Stimulated activated CD8-positive, alpha-beta memory T cell treated with anti-CD3 and anti-CD28 coated beads, Interleukin-12 subunit alpha, Interleukin-12 subunit beta, amount 100 ng/mL, for 1 hour (primary cell): ENCODE results near the gene EIF5A2.
A peak's percentile ranks its signal among the peaks of the same experiment; 100 is the strongest.
"Not testable (repeated sequence)": the region's sequence is repeated elsewhere in the genome, so short reads cannot be mapped to it uniquely, and the experiment has no call there.

ENCODE experiments used
- DNase-seq: peaks from one replicate; pipeline ENCODE4 v3.0.0-alpha.2; 2020; ENCODE audit warnings: low read depth

The EIF5A2 gene

DNA sequence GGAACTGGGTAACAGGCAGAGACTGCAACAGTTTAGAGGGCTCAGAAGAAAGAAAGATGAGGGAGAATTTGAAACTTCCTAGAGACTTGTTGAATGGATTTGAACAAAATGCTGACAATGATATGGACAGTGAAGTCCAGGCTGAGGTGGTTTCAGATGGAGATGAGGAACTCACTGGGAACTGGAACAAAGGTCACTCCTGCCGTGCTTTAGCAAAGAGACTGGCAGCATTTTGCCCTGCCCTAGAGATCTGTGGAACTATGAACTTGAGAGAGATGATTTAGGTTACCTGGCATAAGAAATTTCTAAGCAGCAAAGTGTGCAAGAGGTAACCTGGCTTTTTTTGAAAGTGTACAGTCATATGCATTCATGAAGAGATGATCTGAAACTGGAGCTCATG, 11.7 kb downstream of the EIF5A2 start:
- DNase-seq: no peak

DNA sequence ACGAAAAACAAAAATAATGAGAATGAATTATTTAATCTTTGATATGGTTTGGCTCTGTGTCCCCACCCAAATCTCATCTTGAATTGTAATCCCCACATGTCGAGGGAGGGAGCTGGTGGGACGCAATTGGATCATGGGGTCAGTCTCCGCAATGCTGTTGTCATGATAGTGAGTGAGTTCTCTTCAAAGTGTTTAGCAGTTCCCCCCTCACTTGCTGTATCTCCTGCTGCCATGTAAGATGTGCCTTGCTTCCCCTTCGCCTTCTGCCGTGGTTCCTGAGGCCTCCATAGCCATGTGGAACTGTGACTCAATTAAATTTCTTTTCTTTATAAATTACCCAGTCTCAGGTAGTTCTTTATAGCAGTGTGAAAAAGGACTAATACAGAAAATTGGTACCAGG, 12.1 kb downstream of the EIF5A2 start:
- DNase-seq: not testable (repeated sequence)

DNA sequence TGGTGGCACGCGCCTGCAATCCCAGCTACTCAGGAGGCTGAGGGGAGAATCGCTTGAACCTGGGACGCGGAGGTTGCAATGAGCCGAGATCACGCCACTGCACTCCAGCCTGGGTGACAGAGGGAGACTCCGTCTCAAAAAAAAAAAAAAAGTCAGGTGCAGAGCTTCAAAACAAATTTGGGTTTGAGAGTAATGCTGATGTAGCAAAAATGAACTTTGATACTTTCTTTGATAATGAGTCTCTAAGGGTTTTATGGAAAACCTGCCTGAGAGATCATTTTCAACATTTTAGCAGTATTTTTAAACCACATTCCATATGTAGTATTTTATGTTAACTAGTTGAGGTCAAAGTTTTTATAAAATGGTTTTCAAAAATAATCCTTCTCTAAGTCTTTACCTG, 14.5 kb downstream of the EIF5A2 start:
- DNase-seq: no peak

DNA sequence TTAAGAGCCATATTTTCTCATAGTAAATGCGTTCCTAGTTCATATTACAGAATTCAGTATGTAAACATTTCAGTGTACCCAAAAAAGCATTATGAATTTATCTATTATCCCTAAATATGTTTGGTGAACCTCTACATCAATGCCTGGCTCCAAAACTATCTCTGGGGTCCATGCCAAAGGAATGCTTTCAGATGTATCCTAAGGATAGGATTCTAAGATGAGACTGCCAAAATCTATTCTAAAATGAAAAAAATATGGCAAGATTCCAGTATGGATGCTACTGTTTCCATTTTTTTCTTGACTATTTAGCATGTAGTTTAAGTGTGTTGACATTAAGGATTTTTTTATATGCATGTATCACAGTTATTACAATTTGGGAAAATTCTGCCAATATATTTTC, 18.8 kb downstream of the EIF5A2 start:
- no peak for DNase-seq

DNA sequence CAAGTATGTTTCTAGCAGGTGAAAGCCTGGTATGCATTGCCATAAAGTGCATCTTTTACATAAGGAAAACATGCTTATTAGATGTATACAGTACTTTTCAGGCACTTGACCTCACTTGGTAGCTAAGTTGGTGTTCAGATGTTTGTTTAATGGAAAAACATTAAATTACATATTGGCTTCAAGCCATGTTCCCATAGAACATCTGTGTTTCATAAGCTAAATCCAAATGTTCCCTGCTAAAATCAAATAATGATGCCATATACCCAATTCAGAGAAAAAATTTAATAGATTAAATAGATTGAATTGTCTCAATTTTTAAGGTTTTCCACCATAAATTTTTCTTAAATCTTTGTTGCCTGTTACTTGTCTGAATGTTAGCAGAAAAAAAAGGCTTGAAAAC, 19.3 kb downstream of the EIF5A2 start:
- no peak for DNase-seq

DNA sequence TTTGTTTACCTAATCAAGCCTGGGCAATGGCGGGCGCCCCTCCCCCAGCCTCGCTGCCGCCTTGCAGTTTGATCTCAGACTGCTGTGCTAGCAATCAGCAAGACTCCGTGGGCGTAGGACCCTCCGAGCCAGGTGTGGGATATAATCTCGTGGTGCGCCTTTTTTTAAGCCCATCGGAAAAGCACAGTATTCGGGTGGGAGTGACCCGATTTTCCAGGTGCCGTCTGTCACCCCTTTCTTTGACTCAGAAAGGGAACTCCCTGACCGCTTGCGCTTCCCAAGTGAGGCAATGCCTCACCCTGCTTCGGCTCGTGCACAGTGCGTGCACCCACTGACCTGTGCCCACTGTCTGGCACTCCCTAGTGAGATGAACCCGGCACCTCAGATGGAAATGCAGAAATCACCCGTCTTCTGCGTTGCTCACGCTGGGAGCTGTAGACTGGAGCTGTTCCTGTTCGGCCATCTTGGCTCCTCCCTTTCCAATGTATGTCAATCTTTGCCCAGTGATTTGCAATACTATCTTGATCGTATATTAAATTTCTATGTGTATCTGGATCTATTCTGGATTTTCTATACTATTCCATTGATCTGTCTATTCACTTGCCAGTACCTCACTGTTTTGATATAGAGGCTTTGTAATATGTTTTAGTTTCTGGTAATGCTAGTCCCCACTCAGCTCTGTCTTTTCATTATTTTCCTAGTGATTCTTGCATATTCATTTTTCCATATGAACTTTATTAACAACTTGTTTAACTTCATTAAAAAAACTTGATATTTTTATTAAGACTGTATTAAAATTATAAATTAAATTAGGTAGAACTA, 24.1 kb downstream of the EIF5A2 start:
- not testable (repeated sequence) for DNase-seq

DNA sequence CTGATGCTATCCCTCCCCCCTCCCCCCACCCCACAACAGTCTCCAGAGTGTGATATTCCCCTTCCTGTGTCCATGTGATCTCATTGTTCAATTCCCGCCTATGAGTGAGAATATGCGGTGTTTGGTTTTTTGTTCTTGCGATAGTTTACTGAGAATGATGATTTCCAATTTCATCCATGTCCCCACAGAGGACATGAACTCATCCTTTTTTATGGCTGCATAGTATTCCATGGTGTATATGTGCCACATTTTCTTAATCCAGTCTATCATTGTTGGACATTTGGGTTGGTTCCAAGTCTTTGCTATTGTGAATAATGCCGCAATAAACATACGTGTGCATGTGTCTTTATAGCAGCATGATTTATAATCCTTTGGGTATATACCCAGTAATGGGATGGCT, 29.7 kb downstream of the EIF5A2 start:
- not testable (repeated sequence) for DNase-seq

DNA sequence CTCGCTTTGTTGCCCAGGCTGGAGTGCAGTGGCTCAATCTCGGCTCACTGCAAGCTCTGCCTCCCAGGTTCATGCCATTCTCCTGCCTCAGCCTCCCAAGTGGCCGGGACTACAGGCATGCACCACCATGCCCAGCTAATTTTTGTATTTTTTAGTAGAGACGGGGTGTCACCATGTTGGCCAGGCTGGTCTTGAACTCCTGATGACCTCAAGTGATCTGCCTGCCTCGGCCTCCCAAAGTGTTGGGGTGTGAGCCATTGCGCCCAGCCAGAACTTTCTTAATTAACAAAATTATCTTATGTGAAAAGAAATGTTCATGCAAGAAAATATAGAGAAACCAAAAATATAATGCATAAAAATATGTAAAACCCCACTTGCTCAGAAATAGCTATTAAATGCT, 31.1 kb downstream of the EIF5A2 start:
- DNase-seq: not testable (repeated sequence)

DNA sequence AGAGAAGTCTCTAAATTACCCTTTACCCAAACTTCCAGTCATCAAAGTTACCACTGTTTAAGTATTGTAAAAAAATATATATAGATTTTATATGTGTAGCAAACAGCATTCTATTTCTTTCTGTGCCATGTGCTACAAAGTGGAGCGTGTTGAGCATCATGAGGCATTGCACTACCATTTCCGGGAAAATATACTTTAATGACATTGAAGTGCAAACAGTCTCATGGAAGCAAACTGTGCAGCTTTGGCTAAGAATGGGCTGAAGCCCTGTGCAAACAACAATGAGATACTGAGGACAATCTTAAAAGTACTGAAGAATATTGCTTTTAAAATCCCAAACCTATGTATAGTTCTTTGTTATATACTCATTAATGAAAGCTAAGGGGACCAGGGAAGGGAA, 31.9 kb downstream of the EIF5A2 start:
- DNase-seq: no peak

DNA sequence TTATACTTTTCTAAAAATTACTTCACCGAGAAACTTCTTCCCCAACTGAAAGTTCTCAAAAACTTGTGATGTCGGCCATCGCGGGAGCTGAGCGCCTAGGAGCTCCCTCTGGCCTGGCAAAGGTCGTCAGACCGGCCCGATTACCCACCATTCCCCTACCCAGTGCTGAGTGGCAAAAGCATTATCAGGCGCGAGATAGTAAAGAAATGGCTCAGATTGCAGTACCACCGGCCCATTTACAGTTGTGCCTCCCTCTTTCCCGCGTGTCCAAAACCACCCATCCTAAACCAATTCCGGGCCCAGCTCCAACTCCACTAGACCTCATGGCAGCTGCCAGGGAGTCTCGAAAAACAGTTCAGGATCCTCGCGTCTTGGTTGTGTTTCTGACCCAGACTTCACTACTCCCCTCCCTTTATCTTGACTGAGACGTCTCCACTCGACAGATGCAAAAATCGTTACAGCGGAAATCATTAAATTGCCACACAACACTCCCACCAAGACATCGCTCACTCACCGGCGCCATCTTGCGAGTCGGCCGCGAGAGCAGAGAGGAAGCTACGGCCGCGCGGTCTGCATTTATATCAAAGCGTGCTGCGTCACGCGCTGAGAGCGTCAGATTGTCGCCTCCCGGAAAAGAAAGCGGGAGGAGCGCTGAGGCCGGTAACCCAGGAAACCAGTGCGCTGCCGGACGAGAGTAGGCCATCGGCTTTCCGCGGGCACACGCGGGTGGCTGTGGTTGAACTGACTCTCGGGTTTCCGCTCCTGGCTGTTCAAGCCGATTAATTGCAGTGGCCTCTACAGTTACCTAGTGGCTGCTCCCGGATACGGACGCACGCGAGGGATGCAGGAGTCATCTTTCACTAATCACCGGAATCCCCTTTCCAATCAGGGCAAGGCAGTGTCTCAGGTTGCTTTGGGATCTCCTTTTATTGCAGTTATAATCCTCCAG, 38.5 kb downstream of the EIF5A2 start, which contains the start of gene RPL22L1:
RPL22L1 (minus strand) TSS at position 551 of the 949 bp plus-strand sequence; CDS start at position 523, 28 bp downstream.
- DNase-seq: peak; percentile 85

DNA sequence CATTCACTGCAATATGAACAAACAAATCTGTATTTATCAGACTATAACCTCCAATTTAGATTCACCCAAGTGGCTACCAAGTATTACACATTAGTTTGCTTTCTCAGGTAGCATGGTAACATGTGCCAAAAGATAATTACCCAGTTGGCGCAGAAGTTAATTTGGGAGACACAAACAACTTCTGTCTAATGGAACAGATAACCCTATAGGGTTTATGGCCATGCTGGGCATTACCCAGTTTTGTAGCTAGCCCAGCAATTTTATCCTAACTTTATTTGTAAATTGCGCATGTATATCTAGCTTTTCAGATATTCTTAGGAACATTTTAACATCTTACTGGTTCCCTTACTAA, 39.2 kb downstream of the EIF5A2 start:
- no peak for DNase-seq

DNA sequence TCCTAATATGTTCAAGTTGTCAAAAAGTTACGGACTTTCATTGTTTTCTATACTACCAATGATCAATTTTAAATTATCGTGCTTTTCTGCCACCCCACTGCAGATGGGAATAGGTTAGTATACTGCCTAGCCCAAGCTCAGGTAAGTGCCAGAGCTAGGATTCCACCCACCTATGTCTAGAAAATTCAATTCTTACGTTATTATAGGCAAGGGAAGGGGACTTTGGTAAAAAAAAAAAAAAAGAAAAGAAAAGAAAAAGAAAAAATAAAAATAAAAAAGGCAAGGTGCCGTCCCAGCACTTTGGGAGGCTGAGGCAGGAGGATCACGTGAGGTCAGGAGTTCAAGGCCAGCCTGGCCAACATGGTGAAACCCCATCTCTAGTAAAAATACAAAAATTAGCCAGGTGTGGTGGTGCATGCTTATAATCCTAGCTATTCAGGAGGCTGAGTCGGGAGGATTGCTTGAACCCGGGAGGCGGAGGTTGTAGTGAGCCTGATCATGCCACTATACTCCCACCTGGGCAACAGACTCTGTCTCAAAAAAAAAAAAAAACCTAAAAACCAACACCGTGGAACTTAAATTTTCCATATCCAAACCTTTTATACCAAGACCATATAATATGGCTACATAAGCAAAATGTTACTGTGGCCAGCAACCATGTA, 39.7 kb downstream of the EIF5A2 start:
- no peak for DNase-seq

DNA sequence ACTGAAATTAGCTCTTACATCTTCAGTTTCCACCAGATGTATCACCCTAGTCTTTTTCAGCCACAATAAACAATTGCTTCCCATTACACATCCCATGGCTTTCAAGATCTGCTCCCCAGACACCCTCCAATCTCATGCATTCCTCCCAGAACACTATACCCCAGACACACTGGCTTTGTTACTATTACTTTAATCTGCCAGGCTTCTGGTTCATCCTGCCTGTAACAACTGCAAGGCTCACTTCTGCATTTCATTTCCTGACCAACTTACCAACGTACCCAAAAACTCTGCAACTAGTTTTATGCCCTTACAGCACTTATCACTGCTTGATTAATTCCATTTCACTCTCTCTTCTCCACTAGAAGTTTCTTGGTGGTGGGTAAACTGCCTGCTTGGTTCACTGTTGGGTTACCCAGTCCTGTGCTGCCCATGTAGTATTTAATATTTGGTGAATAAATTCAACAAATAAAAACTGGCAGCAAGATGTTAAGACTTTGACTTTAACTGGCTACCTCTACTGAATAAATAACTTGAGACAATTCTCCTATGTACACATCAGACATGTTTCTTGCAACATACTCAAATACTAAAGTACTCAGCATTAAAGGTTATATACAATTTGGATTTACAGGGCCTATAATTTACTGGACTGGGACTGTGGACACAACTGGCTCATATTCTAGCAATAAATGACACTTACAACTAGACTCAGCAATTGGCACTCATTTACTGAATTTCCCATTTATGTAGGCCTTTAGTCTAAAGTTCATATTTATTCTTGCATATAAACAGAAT, 41.1 kb downstream of the EIF5A2 start:
- no peak for DNase-seq

DNA sequence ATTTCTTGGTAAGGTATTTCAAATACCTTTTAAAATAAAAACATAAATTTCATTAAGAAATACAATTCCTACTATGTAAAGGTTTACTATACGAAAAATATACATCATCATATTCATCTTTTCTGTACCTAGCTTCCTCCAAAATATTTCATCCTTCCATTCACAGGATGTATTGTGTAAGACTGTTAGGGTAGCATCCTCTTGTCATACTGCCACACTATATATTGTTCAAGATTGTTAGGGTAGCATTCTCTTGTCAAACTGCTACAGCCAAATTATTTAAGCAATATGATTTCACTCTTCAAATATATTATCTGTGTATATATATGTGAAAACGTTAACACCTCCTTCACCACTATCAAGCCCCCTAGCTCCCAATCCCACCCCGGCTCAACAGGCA, 41.9 kb downstream of the EIF5A2 start:
- no peak for DNase-seq

DNA sequence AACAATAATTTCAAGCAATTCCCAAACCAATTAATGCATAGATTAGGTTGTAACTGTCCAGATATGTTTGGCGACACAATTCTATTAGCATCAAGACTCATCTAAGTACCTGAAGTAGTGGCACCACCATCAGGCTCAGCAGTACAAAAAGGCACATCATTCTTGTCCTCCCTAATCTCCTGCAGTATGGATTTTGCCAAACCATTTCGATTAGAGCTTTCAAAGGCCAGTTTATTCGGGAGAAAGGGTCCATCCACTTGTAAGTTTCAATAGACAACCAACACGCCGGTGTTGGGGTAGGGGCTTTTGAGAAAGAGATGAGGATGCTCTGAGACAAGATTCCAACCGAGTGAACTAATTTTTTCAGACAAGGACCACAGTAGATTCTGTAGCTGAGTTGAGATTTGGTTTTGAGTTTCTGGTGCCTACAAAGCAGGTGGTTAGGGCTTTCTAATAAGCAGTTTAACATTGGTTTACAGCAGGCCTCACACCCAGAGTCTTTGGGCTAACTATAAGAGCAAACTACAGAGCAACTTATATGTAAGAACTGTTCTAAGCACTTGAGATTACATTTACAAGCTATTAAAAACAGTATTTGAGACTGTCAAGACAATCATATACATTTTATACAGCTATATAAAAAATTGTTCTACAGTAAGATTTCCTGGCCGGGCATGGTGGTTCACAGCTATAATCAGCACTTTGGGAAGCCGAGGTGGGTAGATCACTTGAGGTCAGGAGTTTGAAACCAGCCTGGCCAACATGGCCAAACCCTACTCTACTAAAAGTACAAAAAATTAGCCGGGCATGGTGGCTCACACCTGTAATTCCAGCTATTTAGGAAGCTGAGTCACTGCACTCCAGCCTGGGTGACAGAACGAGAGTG, 43.0 kb downstream of the EIF5A2 start:
- DNase-seq: no peak

DNA sequence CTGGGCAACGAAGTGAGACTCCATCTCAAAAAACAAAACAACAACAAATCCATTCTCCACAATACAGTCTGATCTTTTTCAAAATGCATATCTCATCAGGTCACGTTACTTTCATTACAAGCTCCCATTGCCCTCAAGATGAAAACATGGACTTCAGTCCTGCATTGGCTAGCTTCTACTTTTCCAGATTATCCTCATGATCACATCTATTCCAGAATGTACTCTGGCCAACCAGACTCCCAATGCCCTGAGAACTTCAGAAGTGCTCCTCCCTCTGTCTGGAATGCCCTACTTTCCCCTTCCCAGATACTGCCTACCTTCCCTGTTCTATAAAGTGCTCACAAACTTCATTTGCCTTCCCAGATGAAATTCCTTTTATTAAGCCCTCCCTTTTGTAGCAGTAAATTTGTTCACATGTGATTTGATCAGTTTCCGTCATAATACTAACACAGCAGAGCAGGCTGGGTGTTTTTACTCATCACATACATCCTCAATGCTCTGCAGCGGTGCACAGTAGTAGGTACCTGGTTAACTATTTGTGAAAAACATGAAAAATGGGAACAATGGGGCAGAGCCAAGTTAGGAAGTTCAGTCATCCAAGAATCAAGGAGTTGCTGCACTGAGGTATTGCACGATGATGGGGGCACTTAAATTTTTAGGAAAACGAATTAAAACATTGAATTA, 43.8 kb downstream of the EIF5A2 start:
- no peak for DNase-seq

DNA sequence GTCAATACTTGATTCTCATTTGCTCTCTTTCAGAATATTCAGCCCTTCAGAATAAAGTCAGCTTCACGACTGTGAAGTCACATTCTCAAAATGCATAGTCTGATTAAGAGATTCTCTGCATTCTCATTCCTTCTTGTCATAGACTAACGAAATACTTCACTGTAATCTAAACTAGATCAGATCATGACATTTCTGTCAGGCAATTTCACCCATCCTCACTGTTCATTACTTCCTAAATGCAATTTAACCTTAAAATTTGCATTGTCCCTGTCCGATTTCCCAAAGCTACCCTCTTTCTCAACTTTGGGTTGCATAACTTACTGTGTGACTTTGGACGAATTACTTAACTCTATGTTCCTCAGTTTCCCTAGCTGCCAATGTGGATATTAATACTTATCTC, 44.6 kb downstream of the EIF5A2 start:
- DNase-seq: no peak

DNA sequence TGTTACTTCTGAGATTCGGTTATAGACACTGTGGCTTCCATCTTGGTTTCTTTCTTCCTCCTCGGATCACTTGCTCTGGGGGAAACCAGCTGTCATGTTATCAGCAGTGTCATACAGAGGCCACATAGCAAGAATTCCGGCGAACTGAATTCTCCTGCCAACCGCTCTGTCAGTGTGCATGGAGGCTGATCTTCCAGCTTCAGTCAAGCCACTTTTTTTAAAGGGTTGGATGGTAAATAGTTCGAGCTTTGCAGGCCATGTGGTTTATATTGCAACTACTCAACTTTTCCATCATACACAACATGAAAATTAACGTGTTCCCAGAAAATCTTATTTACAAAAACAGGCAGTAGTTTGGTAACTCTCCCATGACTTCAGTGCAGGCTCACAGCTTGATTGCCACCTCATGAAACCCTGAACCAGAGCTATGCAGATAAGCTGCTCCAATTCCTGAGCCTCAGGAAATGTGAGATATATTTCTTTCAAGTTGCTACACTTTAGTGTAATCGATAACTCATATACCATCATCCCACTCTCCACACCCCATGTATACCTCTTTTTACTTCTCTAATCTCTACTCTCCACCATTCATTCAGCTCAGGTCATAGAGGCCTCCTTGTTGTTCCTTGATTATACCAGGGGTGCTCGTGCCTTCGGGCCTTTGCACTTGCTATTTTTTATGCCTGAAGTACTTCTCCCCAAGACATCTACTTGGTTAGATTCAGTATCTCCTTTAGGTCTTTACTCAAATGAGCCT, 45.6 kb downstream of the EIF5A2 start:
- no peak for DNase-seq

DNA sequence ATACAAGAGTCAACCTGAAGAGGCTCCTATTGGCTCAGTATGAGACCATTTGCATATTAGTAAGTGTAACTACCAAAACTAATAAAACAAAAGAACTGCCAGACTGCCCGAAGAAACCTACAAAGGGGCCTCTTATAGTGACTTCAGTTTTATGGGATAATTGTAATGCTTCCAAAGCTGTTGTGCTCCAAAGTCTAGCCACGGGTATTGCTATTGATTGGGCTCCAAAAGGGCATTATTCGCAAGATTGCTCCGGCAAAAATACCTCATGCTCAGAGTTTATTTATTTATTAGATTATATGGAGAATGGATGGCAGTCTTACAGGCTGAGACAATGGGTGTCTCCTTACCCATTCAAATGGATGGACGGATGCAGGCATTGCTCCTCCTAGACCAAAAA, 49.8 kb downstream of the EIF5A2 start:
- no peak for DNase-seq
